ENCODE data around the gene IQSEC3. TPM values are rescaled to one million over a fixed set of nuclear protein-coding genes. Genes with fewer than 3 reads are reported as not detected.

IQSEC3 gene
- total RNA-seq, 1 donor = 0.21 TPM

GRCh38 chr12:164207-164606, 97.6 kb downstream of the IQSEC3 start:
- Histone ChIP-seq H3K9me3 (ENCODE audit: low read depth, low read length) (no peaks in the 10 kb centered on the region), H3K27me3 (ENCODE audit: insufficient read depth, low read length) (no peaks in the 10 kb centered on the region), H3K4me1 (ENCODE audit: insufficient read depth, low read length) (no peaks in the 10 kb centered on the region), H3K4me3 (ENCODE audit: low read length) (no peak overlapping the region)

GRCh38 chr12:165862-166368, 99.3 kb downstream of the IQSEC3 start:
- Histone ChIP-seq H3K27me3 (ENCODE audit: insufficient read depth, low read length) (no peaks in the 10 kb centered on the region), H3K4me3 (ENCODE audit: low read length) (no peak overlapping the region), H3K9me3 (ENCODE audit: low read depth, low read length) (no peaks in the 10 kb centered on the region), H3K4me1 (ENCODE audit: insufficient read depth, low read length) (no peaks in the 10 kb centered on the region)

- Histone ChIP-seq H3K4me1 (ENCODE audit: insufficient read depth, low read length) (no peaks in the 10 kb centered on the region), H3K9me3 (ENCODE audit: low read depth, low read length) (no peaks in the 10 kb centered on the region), H3K4me3 (ENCODE audit: low read length) (no peak overlapping the region), H3K27me3 (ENCODE audit: insufficient read depth, low read length) (no peaks in the 10 kb centered on the region)
These were observed 100.0 kb downstream of the IQSEC3 start for GRCh38 chr12:166425-167075.

GRCh38 chr12:167959-168600, 101.5 kb downstream of the IQSEC3 start:
- H3K27me3 ChIP-seq (ENCODE audit: insufficient read depth, low read length) = no peaks in the 10 kb centered on the region
- no peak overlapping the region for H3K4me3 ChIP-seq (ENCODE audit: low read length)
- H3K9me3 ChIP-seq (ENCODE audit: low read depth, low read length) = no peaks in the 10 kb centered on the region
- peaks cover 8% of the 10 kb centered on the region for H3K4me1 ChIP-seq (ENCODE audit: insufficient read depth, low read length)

- H3K4me1 ChIP-seq (ENCODE audit: insufficient read depth, low read length) = peaks cover 8% of the 10 kb centered on the region
- no peaks in the 10 kb centered on the region for H3K27me3 ChIP-seq (ENCODE audit: insufficient read depth, low read length)
- H3K9me3 ChIP-seq (ENCODE audit: low read depth, low read length) = no peaks in the 10 kb centered on the region
- no peak overlapping the region for H3K4me3 ChIP-seq (ENCODE audit: low read length)
These were observed 102.4 kb downstream of the IQSEC3 start for GRCh38 chr12:168763-169525.

DNA sequence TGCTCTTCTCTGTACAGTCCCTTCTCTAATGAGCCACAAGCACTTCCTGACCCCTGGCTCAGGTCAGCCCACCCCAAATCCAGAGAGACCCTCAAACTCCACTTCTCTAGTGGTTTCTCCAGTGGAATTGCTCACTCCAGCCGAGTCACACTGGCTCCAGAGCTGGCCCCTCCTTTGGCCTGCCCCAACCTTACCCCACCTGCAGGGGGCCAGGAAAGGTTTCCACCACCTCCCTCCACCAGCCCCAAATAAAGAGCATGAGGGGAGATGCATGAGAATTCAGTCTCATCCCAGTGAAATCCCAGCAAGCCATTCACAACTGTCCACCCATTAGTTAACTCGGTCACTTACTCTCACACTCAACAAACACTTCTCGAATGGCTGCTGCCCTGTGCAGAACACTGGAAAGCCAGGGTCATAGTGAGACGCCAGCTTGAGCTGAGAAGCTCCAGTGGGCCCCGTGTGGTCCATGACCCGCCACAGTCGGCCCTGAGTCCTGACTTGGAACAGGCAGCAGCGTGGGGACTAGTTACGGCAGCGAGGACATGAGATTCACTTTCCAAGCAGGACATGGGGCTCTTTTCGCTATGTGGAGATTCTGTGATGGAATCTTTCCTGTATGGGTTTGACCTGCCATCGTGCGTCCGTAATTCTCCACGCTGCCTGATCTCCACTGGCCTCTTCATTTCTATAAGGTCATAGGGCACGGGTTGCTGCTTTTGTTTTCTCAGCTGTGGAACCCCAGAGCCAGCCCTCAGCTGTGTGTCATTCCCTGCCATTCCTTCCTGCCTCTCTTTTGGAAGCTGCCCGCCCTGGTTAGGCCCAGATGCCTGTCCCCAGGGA, 103.2 kb downstream of the IQSEC3 start:
- H3K27me3 ChIP-seq (ENCODE audit: insufficient read depth, low read length) = no peaks in the 10 kb centered on the region
- H3K9me3 ChIP-seq (ENCODE audit: low read depth, low read length) = no peaks in the 10 kb centered on the region
- no peak overlapping the region for H3K4me3 ChIP-seq (ENCODE audit: low read length)
- H3K4me1 ChIP-seq (ENCODE audit: insufficient read depth, low read length) = peaks cover 8% of the 10 kb centered on the region

DNA sequence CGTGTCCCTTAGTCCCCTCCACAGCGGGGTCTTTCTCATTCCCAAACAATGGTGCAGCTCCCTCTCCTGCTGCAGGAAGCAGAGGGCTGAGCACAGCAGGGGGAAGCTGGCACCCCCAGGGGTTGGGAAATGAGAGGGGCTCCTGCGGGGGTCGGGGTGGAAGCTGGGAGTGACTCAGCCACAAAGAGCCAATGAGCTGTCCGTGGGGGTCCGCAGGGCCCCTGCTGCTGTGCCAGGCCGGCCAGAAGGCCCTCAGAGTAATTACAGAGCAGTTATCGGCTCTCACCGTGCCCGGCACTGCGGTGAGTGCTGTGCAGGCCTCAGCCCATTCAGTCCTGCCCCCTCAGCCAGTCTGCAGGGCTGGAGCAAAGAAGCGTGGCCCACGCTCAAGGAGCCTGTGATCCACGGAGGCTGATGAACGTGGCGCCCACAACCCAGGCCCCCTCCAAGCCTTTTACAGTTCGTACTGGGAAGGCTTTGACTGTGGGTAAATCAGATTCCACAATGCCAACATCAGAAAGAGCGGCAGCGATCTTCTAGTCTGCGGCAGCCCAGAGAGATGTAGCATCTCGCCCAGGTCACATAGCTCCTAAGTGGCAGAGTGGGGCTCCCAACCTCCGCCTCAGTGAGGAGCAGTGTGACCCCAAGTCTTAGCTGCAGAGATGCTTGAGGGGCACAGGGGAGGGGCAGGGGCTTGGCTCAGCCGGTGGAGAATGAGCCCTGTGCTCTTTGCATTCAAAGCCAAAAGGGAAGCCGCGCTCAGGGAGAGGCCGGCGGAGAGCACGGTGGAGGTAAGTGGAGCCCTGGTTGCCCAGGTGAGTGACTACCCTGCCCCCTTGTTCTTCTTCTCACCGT, 104.0 kb downstream of the IQSEC3 start:
- Histone ChIP-seq H3K4me1 (ENCODE audit: insufficient read depth, low read length) (peaks cover 8% of the 10 kb centered on the region), H3K4me3 (ENCODE audit: low read length) (no peak overlapping the region), H3K9me3 (ENCODE audit: low read depth, low read length) (no peaks in the 10 kb centered on the region), H3K27me3 (ENCODE audit: insufficient read depth, low read length) (no peaks in the 10 kb centered on the region)

DNA sequence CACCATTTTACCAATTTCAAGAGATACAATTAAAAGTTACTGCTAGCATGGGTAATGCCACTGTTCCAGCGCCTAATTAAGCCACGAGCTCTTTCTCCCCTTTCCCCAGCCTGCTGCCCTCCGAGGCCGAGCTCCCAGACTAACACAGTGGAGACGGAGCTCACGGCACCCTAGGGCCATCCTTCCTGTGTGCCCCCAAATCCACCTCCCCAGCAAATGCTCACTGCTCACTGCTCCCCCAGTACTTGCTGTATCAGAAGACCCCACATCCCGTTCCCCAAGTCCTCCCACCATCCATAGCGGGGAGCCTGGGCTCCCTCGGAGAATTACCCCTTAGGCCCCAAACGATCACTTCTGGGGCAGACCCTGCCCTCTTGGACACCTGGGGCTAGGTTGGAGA, 104.7 kb downstream of the IQSEC3 start:
- H3K4me3 ChIP-seq (ENCODE audit: low read length) = no peak overlapping the region
- H3K4me1 ChIP-seq (ENCODE audit: insufficient read depth, low read length) = peaks cover 8% of the 10 kb centered on the region
- H3K9me3 ChIP-seq (ENCODE audit: low read depth, low read length) = no peaks in the 10 kb centered on the region
- H3K27me3 ChIP-seq (ENCODE audit: insufficient read depth, low read length) = no peaks in the 10 kb centered on the region

GRCh38 chr12:171743-172676, 105.4 kb downstream of the IQSEC3 start:
- no peak overlapping the region for H3K4me3 ChIP-seq (ENCODE audit: low read length)
- no peaks in the 10 kb centered on the region for H3K9me3 ChIP-seq (ENCODE audit: low read depth, low read length)
- H3K4me1 ChIP-seq (ENCODE audit: insufficient read depth, low read length) = peaks cover 8% of the 10 kb centered on the region
- H3K27me3 ChIP-seq (ENCODE audit: insufficient read depth, low read length) = no peaks in the 10 kb centered on the region

- Histone ChIP-seq H3K4me3 (ENCODE audit: low read length) (no peak overlapping the region), H3K9me3 (ENCODE audit: low read depth, low read length) (no peaks in the 10 kb centered on the region), H3K27me3 (ENCODE audit: insufficient read depth, low read length) (no peaks in the 10 kb centered on the region), H3K4me1 (ENCODE audit: insufficient read depth, low read length) (peaks cover 8% of the 10 kb centered on the region)
These were observed 106.2 kb downstream of the IQSEC3 start for GRCh38 chr12:172732-173161.

- peaks cover 8% of the 10 kb centered on the region for H3K4me1 ChIP-seq (ENCODE audit: insufficient read depth, low read length)
- no peaks in the 10 kb centered on the region for H3K27me3 ChIP-seq (ENCODE audit: insufficient read depth, low read length)
- H3K9me3 ChIP-seq (ENCODE audit: low read depth, low read length) = no peaks in the 10 kb centered on the region
- H3K4me3 ChIP-seq (ENCODE audit: low read length) = no peak overlapping the region
These were observed 107.6 kb downstream of the IQSEC3 start for GRCh38 chr12:174124-174523.

DNA sequence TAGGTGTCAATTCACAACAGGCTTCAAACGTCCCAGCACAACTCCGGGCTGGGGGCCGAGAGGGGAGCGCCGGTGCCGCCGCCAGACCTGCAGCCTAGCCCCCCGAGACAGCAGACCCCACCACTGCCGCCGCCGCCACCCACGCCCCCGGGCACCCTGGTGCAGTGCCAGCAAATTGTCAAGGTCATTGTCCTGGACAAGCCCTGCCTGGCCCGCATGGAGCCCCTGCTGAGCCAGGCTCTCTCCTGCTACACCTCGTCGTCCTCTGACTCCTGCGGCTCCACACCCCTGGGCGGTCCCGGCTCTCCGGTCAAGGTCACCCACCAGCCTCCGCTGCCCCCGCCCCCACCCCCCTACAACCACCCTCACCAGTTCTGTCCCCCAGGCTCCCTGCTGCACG, 108.0 kb downstream of the IQSEC3 start:
- no peak overlapping the region for H3K4me3 ChIP-seq (ENCODE audit: low read length)
- peaks cover 8% of the 10 kb centered on the region for H3K4me1 ChIP-seq (ENCODE audit: insufficient read depth, low read length)
- H3K27me3 ChIP-seq (ENCODE audit: insufficient read depth, low read length) = no peaks in the 10 kb centered on the region
- no peaks in the 10 kb centered on the region for H3K9me3 ChIP-seq (ENCODE audit: low read depth, low read length)

- Histone ChIP-seq H3K9me3 (ENCODE audit: low read depth, low read length) (no peaks in the 10 kb centered on the region), H3K4me3 (ENCODE audit: low read length) (no peak overlapping the region), H3K27me3 (ENCODE audit: insufficient read depth, low read length) (no peaks in the 10 kb centered on the region), H3K4me1 (ENCODE audit: insufficient read depth, low read length) (peaks cover 14% of the 10 kb centered on the region)
These were observed 108.7 kb downstream of the IQSEC3 start for GRCh38 chr12:175250-175649.

Measured in mononuclear cell (primary cell).